ENCODE measurements around the gene EREG. TPM values are rescaled to one million over a fixed set of nuclear protein-coding genes. Genes with fewer than 3 reads are reported as not detected.

Gene EREG
- total RNA-seq, 1 experiment from 2014 or later: not detected

DNA sequence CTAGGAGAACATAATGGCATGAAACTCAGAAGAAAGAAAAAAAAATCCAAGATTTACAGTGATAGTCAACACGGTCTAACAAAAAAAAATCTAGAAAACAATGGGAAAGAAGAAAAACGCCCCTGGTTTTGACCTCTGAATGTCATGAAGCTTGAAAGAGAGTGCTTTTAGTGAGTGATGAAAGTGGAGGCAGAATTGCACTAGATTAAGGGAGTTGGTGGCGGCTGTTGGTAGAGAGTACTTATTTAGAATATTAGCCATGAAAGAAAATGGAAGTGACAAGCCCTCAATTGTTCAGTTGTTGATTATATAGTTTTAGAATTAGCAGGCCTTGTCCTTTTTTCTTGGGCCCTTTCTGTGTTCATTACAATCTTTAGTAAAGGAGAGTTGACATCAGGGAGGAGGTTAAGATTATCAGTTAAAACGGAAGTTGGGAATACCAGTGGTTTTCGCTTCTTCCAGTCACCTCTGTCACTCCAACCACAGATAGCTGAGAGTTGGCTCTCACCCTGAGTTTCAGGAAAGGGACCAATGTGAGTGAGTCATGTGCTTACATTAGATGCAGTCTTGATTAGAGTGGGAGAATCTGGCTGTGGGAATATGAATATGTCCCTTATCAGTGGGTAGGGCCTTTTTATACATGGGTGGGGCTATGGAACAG lies 29.7 kb downstream of the EREG start:
- Histone ChIP-seq H3K4me1 (ENCODE audit: insufficient read depth, low read length) (no peaks in the 10 kb centered on the region), H3K27ac (ENCODE audit: insufficient read length, low read depth, low read length) (no peak overlapping the region), H4K5ac (ENCODE audit: insufficient read length, low read depth, low read length) (no peak overlapping the region), H2BK15ac (ENCODE audit: low read depth, low read length) (no peak overlapping the region), H2AK5ac (ENCODE audit: insufficient read length, low read length) (no peak overlapping the region), H3K79me2 (ENCODE audit: insufficient read depth, low read length) (no peaks in the 10 kb centered on the region), H3K4me2 (ENCODE audit: insufficient read depth, insufficient read length, low read length) (no peak overlapping the region), H3K18ac (ENCODE audit: insufficient read length, low read depth, low read length) (no peak overlapping the region), H2AFZ (ENCODE audit: low read length) (no peak overlapping the region), H3K9me3 (ENCODE audit: control insufficient read depth, low read depth, low read length) (no peaks in the 10 kb centered on the region), H4K8ac (replicated peaks; ENCODE audit: insufficient read length, low read depth, low read length) (no peak overlapping the region), H3K27me3 (ENCODE audit: insufficient read depth, low read length) (no peaks in the 10 kb centered on the region), H3K4ac (ENCODE audit: low read depth, low read length) (no peak overlapping the region), H2BK20ac (ENCODE audit: low read depth, low read length, poor library complexity, severe bottlenecking) (no peak overlapping the region), H2BK5ac (ENCODE audit: insufficient read length, low read length) (no peak overlapping the region), H3K79me1 (ENCODE audit: insufficient read depth, low read depth, low read length, poor library complexity, severe bottlenecking) (no peaks in the 10 kb centered on the region), H3T11ph (ENCODE audit: low read length) (no peak overlapping the region), H3K23me2 (ENCODE audit: insufficient read length, low read depth, low read length, poor library complexity, severe bottlenecking) (no peaks in the 10 kb centered on the region), H3K56ac (ENCODE audit: insufficient read length, low read depth, low read length) (no peak overlapping the region), H2BK120ac (ENCODE audit: low read depth, low read length, poor library complexity, severe bottlenecking) (no peak overlapping the region), H4K91ac (ENCODE audit: insufficient read length, low read depth, low read length) (no peak overlapping the region), H3K9ac (ENCODE audit: extremely low read depth, insufficient read length, low read length) (no peak overlapping the region), H3K23ac (ENCODE audit: insufficient read length, low read depth, low read length) (no peak overlapping the region), H2BK12ac (ENCODE audit: insufficient read length, low read depth, low read length) (no peak overlapping the region), H3K14ac (ENCODE audit: insufficient read depth, low read length) (no peak overlapping the region), H4K20me1 (ENCODE audit: control insufficient read depth, insufficient read depth, insufficient read length) (no peaks in the 10 kb centered on the region)
- Mint-ChIP-seq H3K4me1 (peaks cover 0 to 3% of the 10 kb centered on the region in 2 experiments; a peak in 1 of 4 replicates), H3K36me3 (ENCODE audit: insufficient read depth in 1 of 3, low read depth in 3 of 3) (no peaks in the 10 kb centered on the region; a peak in 1 of 7 replicates), H3K27ac (no peak overlapping the region), H3K27me3 (ENCODE audit: low read depth) (no peaks in the 10 kb centered on the region), H3K4me3 (no peak overlapping the region), H3K9me3 (no peaks in the 10 kb centered on the region)
- no CpG with 5 or more reads among the region's 5 CpGs for WGBS (ENCODE audit: extremely low coverage, insufficient read length, low lambda C conversion rate)
- TF ChIP-seq, protein P1, sequence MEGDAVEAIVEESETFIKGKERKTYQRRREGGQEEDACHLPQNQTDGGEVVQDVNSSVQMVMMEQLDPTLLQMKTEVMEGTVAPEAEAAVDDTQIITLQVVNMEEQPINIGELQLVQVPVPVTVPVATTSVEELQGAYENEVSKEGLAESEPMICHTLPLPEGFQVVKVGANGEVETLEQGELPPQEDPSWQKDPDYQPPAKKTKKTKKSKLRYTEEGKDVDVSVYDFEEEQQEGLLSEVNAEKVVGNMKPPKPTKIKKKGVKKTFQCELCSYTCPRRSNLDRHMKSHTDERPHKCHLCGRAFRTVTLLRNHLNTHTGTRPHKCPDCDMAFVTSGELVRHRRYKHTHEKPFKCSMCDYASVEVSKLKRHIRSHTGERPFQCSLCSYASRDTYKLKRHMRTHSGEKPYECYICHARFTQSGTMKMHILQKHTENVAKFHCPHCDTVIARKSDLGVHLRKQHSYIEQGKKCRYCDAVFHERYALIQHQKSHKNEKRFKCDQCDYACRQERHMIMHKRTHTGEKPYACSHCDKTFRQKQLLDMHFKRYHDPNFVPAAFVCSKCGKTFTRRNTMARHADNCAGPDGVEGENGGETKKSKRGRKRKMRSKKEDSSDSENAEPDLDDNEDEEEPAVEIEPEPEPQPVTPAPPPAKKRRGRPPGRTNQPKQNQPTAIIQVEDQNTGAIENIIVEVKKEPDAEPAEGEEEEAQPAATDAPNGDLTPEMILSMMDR (conservative IDR thresholded peaks at IDR 0.05): no peak
- DNase-seq: no peak
